Prostate gland (tissue), 2 donors: ENCODE data around the gene COMMD4. TPM values are rescaled to one million over a fixed set of nuclear protein-coding genes. Genes with fewer than 3 reads are reported as not detected.
"Not testable (repeated sequence)": the region's sequence is repeated elsewhere in the genome, so short reads cannot be mapped to it uniquely, and the experiment has no call there.

Experiments
- DNase-seq: peaks from one replicate; pipeline ENCODE4 v3.0.0-alpha.2; 2019; ENCODE audit warnings: low spot score
- H3K27ac ChIP-seq, 2 donors: fragments of 200-600 bp; sonication (generic); 2 replicates each; pipeline ENCODE4 v1.5.1; 2017 to 2019
- H3K27me3 ChIP-seq: fragments of 200-600 bp; sonication (generic); replicated peaks from 2 replicates; pipeline ENCODE4 v1.5.1; 2019; ENCODE audit not compliant: insufficient read depth
- H3K36me3 ChIP-seq, 2 donors: fragments of 200-600 bp; sonication (generic); 1 replicate in 1 of 2; 2 replicates in 1 of 2; pipeline versions ENCODE4 v1.5.1 to v1.8.1; 2017 to 2019
- H3K4me1 ChIP-seq: fragments of 200-600 bp; sonication (generic); replicated peaks from 2 replicates; pipeline ENCODE4 v1.5.1; 2019
- H3K4me3 ChIP-seq, 2 donors: fragments of 200-600 bp; sonication (generic); 2 replicates each; pipeline ENCODE4 v1.5.1; 2017 to 2019
- H3K9me3 ChIP-seq: fragments of 200-600 bp; sonication (generic); 2 replicates; pipeline ENCODE4 v1.5.1; 2017
- POLR2A ChIP-seq: fragments of 450-650 bp; IDR thresholded peaks from one replicate; pipeline ENCODE4 v1.6.1; 2016; ENCODE audit warnings: antibody characterized with exemption, mild to moderate bottlenecking
- POLR2AphosphoS5 ChIP-seq: sonication (generic); formaldehyde crosslinking; IDR thresholded peaks from one replicate; pipeline ENCODE4 v1.6.1; 2017; ENCODE audit warnings: antibody characterized with exemption
- WGBS: methylation state at CpG from one replicate; pipeline ENCODE4 v1.1.5; 2018; 5-methylcytosine and 5-hydroxymethylcytosine counted together
- intact Hi-C: fragments of 100-400 bp; cut with DNase I; formaldehyde crosslinking; loops from one replicate; pipeline ENCODE4 v1.14.2; 2022
- total RNA-seq, 2 donors: library from RNA; depleted of rRNA; stranded (reverse); fragments of >200 nt; gene quantifications; one replicate each; pipeline ENCODE4 v1.1.0, GENCODE V29; 2016
- TF ChIP-seq, protein P1 (sequence below), 4 experiments: fragments of 200-600 bp in 2 of 4; fragments of 450-650 bp in 2 of 4; sonication (generic) in 2 of 4; IDR thresholded peaks; 1 replicate in 3 of 4; 2 replicates in 1 of 4; pipeline ENCODE4 v1.5.1; 2016 to 2019; ENCODE audit warnings: antibody characterized with exemption in 4 of 4, mild to moderate bottlenecking in 2 of 4, moderate library complexity in 2 of 4

The COMMD4 gene
- total RNA-seq, 2 donors from 2014 or later = 100 to 116 TPM

- H3K36me3 ChIP-seq = no peaks in the 10 kb centered on the region
- no peaks in the 10 kb centered on the region for H3K9me3 ChIP-seq
- no peaks in the 10 kb centered on the region for H3K4me1 ChIP-seq
- no peak for DNase-seq
- WGBS = 84% methylated on average over 5 of the region's 5 CpGs
- no peaks in the 10 kb centered on the region for H3K27me3 ChIP-seq
- TF ChIP-seq POLR2AphosphoS5 = no peak
- no peak for TF ChIP-seq POLR2A
- TF ChIP-seq, protein P1, sequence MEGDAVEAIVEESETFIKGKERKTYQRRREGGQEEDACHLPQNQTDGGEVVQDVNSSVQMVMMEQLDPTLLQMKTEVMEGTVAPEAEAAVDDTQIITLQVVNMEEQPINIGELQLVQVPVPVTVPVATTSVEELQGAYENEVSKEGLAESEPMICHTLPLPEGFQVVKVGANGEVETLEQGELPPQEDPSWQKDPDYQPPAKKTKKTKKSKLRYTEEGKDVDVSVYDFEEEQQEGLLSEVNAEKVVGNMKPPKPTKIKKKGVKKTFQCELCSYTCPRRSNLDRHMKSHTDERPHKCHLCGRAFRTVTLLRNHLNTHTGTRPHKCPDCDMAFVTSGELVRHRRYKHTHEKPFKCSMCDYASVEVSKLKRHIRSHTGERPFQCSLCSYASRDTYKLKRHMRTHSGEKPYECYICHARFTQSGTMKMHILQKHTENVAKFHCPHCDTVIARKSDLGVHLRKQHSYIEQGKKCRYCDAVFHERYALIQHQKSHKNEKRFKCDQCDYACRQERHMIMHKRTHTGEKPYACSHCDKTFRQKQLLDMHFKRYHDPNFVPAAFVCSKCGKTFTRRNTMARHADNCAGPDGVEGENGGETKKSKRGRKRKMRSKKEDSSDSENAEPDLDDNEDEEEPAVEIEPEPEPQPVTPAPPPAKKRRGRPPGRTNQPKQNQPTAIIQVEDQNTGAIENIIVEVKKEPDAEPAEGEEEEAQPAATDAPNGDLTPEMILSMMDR (IDR thresholded peaks at IDR 0.05) = no peak
- H3K4me3 ChIP-seq = no peak overlapping the region
- intact Hi-C loops = no loop called here
- H3K27ac ChIP-seq = no peak overlapping the region
These were observed 21.1 kb upstream of the COMMD4 start for GRCh38 chr15:75314552-75315290.

GRCh38 chr15:75319231-75319897, 16.5 kb upstream of the COMMD4 start:
- H3K27me3 ChIP-seq, H3K4me1 ChIP-seq, H3K36me3 ChIP-seq, intact Hi-C loops, H3K27ac ChIP-seq, H3K9me3 ChIP-seq, H3K4me3 ChIP-seq, DNase-seq: not testable (repeated sequence)
- 88% methylated on average over 5 of the region's 5 CpGs for WGBS

- Histone ChIP-seq H3K9me3 (no peaks in the 10 kb centered on the region), H3K36me3 (no peaks in the 10 kb centered on the region), H3K27ac (no peak overlapping the region), H3K4me3 (no peak overlapping the region), H3K4me1 (no peaks in the 10 kb centered on the region), H3K27me3 (no peaks in the 10 kb centered on the region)
- no peak for DNase-seq
- TF ChIP-seq POLR2A (no peak), POLR2AphosphoS5 (no peak)
- TF ChIP-seq, protein P1 (IDR thresholded peaks at IDR 0.05) = no peak
- intact Hi-C loops = no loop called here
- WGBS = 91% methylated on average over 6 of the region's 6 CpGs
These were observed 14.2 kb upstream of the COMMD4 start for GRCh38 chr15:75321711-75322110.

DNA sequence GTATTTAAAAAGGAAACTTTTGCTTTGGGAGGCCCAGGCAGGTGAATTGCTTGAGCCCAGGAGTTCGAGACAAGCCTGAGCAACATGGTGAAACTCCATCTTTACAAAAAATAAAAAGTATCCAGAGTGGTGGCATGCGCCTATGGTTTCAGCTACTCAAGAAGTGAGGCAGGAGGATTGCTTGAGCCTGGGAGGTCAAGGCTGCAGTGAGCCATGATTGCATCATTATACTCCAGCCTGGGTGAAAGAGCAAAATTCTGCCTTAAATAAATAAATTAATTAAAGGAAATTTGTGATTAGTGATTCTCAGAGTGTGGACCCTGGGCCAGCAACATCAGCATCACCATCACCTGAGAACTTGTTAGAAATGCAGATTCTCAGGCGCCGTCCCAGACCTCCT, 9.9 kb upstream of the COMMD4 start:
- intact Hi-C loops = no loop called here
- Histone ChIP-seq H3K4me1 (no peaks in the 10 kb centered on the region), H3K27me3 (no peaks in the 10 kb centered on the region), H3K9me3 (no peaks in the 10 kb centered on the region), H3K36me3 (no peaks in the 10 kb centered on the region), H3K27ac (no peak overlapping the region), H3K4me3 (no peak overlapping the region)
- 86% methylated on average over 4 of the region's 4 CpGs for WGBS
- DNase-seq = no peak
- TF ChIP-seq, protein P1 (IDR thresholded peaks at IDR 0.05) = no peak
- TF ChIP-seq POLR2A = no peak
- no peak for TF ChIP-seq POLR2AphosphoS5

GRCh38 chr15:75327005-75327404, 8.9 kb upstream of the COMMD4 start:
- WGBS = 85% methylated on average over 4 of the region's 4 CpGs
- H3K27ac ChIP-seq = no peak overlapping the region
- H3K36me3 ChIP-seq = no peaks in the 10 kb centered on the region
- no peaks in the 10 kb centered on the region for H3K9me3 ChIP-seq
- TF ChIP-seq, protein P1 (IDR thresholded peaks at IDR 0.05) = no peak
- TF ChIP-seq POLR2AphosphoS5 (no peak), POLR2A (no peak)
- no peaks in the 10 kb centered on the region for H3K4me1 ChIP-seq
- DNase-seq = no peak
- no peaks in the 10 kb centered on the region for H3K27me3 ChIP-seq
- H3K4me3 ChIP-seq = no peak overlapping the region
- intact Hi-C loops = no loop called here
